ENCODE measurements around the gene FOXE3. TPM values are rescaled to one million over a fixed set of nuclear protein-coding genes. Genes with fewer than 3 reads are reported as not detected.

The FOXE3 gene
- total RNA-seq, 4 donors from 2014 or later = not detected

GRCh38 chr1:47432071-47433036 lies 16.3 kb downstream of the FOXE3 start:
- H3K27me3 ChIP-seq = peaks cover 63 to 77% (median 71%) of the 10 kb centered on the region in 3 donors
- in situ Hi-C loops (cut with MboI; ENCODE audit: low sequenced_read_pairs in 4 of 4) (loop anchor here in 1 of 4 donors (25.0 kb wide), 2 partner anchors 245 to 280 kb away; partner anchors contain the start of gene PDZK1IP1), intact Hi-C loops (cut with DNase I; ENCODE audit: low total_unique reads) (loop anchor here (5.0 kb wide), 1 partner anchor 295 kb away; no protein-coding TSS in a partner anchor)
- H3K27ac ChIP-seq = no peak overlapping the region
- TF ChIP-seq POLR2A (IDR thresholded peaks at IDR 0.05) (no peak), CTCF (IDR thresholded peaks at IDR 0.05 in 4 of 5, conservative IDR thresholded peaks at IDR 0.05 in 1 of 5) (peak in 4 of 5 experiments; percentile 22 to 48 (median 44))
- H3K4me3 ChIP-seq = no peak overlapping the region
- no peaks in the 10 kb centered on the region for H3K9me3 ChIP-seq
- H3K36me3 ChIP-seq = no peaks in the 10 kb centered on the region
- ATAC-seq (peak; percentile 42 to 63), DNase-seq (peak in 1 of 2 donors; percentile 45)
- H3K4me1 ChIP-seq = peaks cover 8 to 17% of the 10 kb centered on the region in 2 donors

- Histone ChIP-seq H3K36me3 (no peaks in the 10 kb centered on the region), H3K4me3 (no peak overlapping the region), H3K27ac (no peak overlapping the region), H3K27me3 (peaks cover 63 to 77% (median 72%) of the 10 kb centered on the region in 3 donors), H3K9me3 (no peaks in the 10 kb centered on the region), H3K4me1 (peaks cover 8 to 17% of the 10 kb centered on the region in 2 donors)
- in situ Hi-C loops (cut with MboI; ENCODE audit: low sequenced_read_pairs in 4 of 4) = loop anchor here in 1 of 4 donors (25.0 kb wide), 2 partner anchors 246 to 279 kb away; partner anchors contain the start of gene PDZK1IP1
- no peak for TF ChIP-seq POLR2A (IDR thresholded peaks at IDR 0.05)
- TF ChIP-seq CTCF (IDR thresholded peaks at IDR 0.05 in 4 of 5, conservative IDR thresholded peaks at IDR 0.05 in 1 of 5) = no peak
- ATAC-seq (no peak), DNase-seq (no peak)
- intact Hi-C loops (cut with DNase I; ENCODE audit: low total_unique reads) = loop anchor here (5.0 kb wide), 1 partner anchor 294 kb away; no protein-coding TSS in a partner anchor
These were observed 16.9 kb downstream of the FOXE3 start for GRCh38 chr1:47433037-47433421.

- no peak for DNase-seq
- Histone ChIP-seq H3K9me3 (no peaks in the 10 kb centered on the region), H3K4me3 (peak overlapping the region in 2 of 4 donors; percentile 2 to 41), H3K27ac (no peak overlapping the region), H3K27me3 (peaks cover 63 to 77% (median 73%) of the 10 kb centered on the region in 3 donors), H3K4me1 (peaks cover 8 to 17% of the 10 kb centered on the region in 2 donors), H3K36me3 (no peaks in the 10 kb centered on the region)
- TF ChIP-seq CTCF (IDR thresholded peaks at IDR 0.05 in 4 of 5, conservative IDR thresholded peaks at IDR 0.05 in 1 of 5) (no peak), POLR2A (IDR thresholded peaks at IDR 0.05) (no peak)
- in situ Hi-C loops (cut with MboI; ENCODE audit: low sequenced_read_pairs in 4 of 4) (loop anchor here in 1 of 4 donors (25.0 kb wide), 2 partner anchors 246 to 279 kb away; partner anchors contain the start of gene PDZK1IP1), intact Hi-C loops (cut with DNase I; ENCODE audit: low total_unique reads) (loop anchor here (5.0 kb wide), 1 partner anchor 294 kb away; no protein-coding TSS in a partner anchor)
- no peak for ATAC-seq
These were observed 17.5 kb downstream of the FOXE3 start for GRCh38 chr1:47433477-47434050.

- ATAC-seq (no peak), DNase-seq (peak in 1 of 2 donors; percentile 25)
- Histone ChIP-seq H3K4me3 (peak overlapping the region in 2 of 4 donors; percentile 2 to 41), H3K9me3 (no peaks in the 10 kb centered on the region), H3K36me3 (no peaks in the 10 kb centered on the region), H3K27me3 (peaks cover 64 to 82% (median 73%) of the 10 kb centered on the region in 3 donors), H3K27ac (no peak overlapping the region), H3K4me1 (peaks cover 8 to 17% of the 10 kb centered on the region in 2 donors)
- TF ChIP-seq CTCF (IDR thresholded peaks at IDR 0.05 in 4 of 5, conservative IDR thresholded peaks at IDR 0.05 in 1 of 5) (no peak), POLR2A (IDR thresholded peaks at IDR 0.05) (no peak)
- intact Hi-C loops (cut with DNase I; ENCODE audit: low total_unique reads) = loop anchor here (5.0 kb wide), 1 partner anchor 293 kb away; no protein-coding TSS in a partner anchor
- in situ Hi-C loops (cut with MboI; ENCODE audit: low sequenced_read_pairs in 4 of 4) = loop anchor here in 1 of 4 donors (25.0 kb wide), 2 partner anchors 247 to 278 kb away; partner anchors contain the start of gene PDZK1IP1
These were observed 18.2 kb downstream of the FOXE3 start for GRCh38 chr1:47434051-47434842.

Measured in gastrocnemius medialis (tissue), 4 donors.